LNCaP clone FGC (cell line): ENCODE results near the gene AKAP1.

ENCODE experiments used
- DNase-seq: peaks from one replicate; pipeline ENCODE4 v3.0.0-alpha.2; 2011; ENCODE audit warnings: low read depth
- H3K4me3 ChIP-seq: 2 replicates; pipeline ENCODE4 v1.5.1; 2011; ENCODE audit warnings: mild to moderate bottlenecking, low read depth, low read length, control low read depth
- CTCF ChIP-seq: IDR thresholded peaks from 2 replicates; pipeline ENCODE4 v1.5.1; 2012; ENCODE audit warnings: mild to moderate bottlenecking; ENCODE audit not compliant: control insufficient read depth, insufficient read depth; ENCODE audit errors: extremely low read depth

Gene AKAP1

GRCh38 chr17:57084361-57084801 is 665 bp upstream of the AKAP1 start:
- no peak for DNase-seq
- peak overlapping the region; percentile 87 for H3K4me3 ChIP-seq
- no peak for TF ChIP-seq CTCF

GRCh38 chr17:57085448-57086068 is 512 bp downstream of the AKAP1 start:
- DNase-seq: no peak
- peak; percentile 41 for TF ChIP-seq CTCF

GRCh38 chr17:57086069-57086930 is 1.3 kb downstream of the AKAP1 start:
- no peak for TF ChIP-seq CTCF
- DNase-seq: no peak
- H3K4me3 ChIP-seq: peak overlapping the region; percentile 83

More at GRCh38 chr17:57085448-57086068, 512 bp downstream of the AKAP1 start:
- H3K4me3 ChIP-seq: peak overlapping the region; percentile 83

- H3K4me3 ChIP-seq: no peak overlapping the region
- TF ChIP-seq CTCF: no peak
- DNase-seq: no peak
Measured at GRCh38 chr17:57088298-57088697, 3.3 kb downstream of the AKAP1 start.

GRCh38 chr17:57089391-57089790 is 4.3 kb downstream of the AKAP1 start:
- no peak overlapping the region for H3K4me3 ChIP-seq
- no peak for DNase-seq
- no peak for TF ChIP-seq CTCF

- H3K4me3 ChIP-seq: no peak overlapping the region
- no peak for TF ChIP-seq CTCF
- no peak for DNase-seq
Measured at GRCh38 chr17:57090560-57091185, 5.6 kb downstream of the AKAP1 start.
